ENCODE results near the gene GTPBP3. TPM values are rescaled to one million over a fixed set of nuclear protein-coding genes. Genes with fewer than 3 reads are reported as not detected.
"Not testable (repeated sequence)": the region's sequence is repeated elsewhere in the genome, so short reads cannot be mapped to it uniquely, and the experiment has no call there.

GTPBP3 gene
- total and polyA plus RNA-seq, 2 of the 13 experiments (the other 11 are each of a cell fraction or from before 2014, with no cell fraction given): 17.5 to 30.0 TPM

DNA sequence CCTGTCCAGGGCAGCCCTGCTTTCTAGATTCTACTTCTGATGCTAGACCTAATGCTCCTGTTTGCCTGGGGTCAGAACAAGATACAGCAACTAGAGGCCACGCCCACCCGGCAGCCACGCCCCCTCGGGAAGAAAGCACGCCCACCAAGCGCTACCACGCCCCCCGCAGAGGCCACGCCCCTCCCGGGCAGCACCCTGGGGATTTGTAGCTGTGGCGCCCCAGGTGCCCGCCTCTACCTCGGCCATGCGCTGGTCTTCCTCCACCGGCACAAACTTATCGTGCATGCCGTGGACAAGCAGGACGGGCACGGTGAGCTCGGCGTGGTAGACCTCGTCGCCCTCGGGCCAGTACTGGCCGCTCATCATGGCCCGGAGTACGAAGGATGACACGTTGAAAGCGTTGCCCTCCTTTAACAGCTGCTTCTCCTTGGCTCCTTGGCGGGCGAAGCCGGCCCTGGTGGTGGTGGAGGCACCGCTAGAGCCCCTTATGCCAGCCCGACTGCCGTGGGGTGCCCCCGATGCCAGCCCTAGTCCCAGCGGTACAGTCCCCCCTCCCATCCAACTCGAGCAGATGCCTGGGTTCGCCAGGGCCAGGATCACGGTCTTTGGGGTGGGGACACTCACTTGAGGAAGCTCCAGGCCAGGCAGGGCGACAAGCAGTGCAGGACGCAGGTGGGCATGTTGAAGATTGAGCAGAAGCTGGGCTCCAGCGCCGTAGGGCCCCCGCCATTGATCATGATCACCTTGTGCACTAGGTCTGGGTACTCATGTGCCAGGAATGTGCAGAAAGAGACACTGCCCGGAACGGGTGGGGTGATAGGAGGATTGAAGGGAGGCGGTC, 43.1 kb upstream of the GTPBP3 start (continued):
- TF ChIP-seq, protein P1, sequence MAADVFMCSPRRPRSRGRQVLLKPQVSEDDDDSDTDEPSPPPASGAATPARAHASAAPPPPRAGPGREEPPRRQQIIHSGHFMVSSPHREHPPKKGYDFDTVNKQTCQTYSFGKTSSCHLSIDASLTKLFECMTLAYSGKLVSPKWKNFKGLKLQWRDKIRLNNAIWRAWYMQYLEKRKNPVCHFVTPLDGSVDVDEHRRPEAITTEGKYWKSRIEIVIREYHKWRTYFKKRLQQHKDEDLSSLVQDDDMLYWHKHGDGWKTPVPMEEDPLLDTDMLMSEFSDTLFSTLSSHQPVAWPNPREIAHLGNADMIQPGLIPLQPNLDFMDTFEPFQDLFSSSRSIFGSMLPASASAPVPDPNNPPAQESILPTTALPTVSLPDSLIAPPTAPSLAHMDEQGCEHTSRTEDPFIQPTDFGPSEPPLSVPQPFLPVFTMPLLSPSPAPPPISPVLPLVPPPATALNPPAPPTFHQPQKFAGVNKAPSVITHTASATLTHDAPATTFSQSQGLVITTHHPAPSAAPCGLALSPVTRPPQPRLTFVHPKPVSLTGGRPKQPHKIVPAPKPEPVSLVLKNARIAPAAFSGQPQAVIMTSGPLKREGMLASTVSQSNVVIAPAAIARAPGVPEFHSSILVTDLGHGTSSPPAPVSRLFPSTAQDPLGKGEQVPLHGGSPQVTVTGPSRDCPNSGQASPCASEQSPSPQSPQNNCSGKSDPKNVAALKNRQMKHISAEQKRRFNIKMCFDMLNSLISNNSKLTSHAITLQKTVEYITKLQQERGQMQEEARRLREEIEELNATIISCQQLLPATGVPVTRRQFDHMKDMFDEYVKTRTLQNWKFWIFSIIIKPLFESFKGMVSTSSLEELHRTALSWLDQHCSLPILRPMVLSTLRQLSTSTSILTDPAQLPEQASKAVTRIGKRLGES (CRISPR knock-in tag; IDR thresholded peaks at IDR 0.05; ENCODE audit: borderline replicate concordance): no peak
- no peak for TF ChIP-seq U2AF2 (IDR thresholded peaks at IDR 0.05; ENCODE audit: low read depth, low read length)
- TF ChIP-seq, protein P2, sequence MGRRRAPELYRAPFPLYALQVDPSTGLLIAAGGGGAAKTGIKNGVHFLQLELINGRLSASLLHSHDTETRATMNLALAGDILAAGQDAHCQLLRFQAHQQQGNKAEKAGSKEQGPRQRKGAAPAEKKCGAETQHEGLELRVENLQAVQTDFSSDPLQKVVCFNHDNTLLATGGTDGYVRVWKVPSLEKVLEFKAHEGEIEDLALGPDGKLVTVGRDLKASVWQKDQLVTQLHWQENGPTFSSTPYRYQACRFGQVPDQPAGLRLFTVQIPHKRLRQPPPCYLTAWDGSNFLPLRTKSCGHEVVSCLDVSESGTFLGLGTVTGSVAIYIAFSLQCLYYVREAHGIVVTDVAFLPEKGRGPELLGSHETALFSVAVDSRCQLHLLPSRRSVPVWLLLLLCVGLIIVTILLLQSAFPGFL (CRISPR knock-in tag; IDR thresholded peaks at IDR 0.05): no peak
- peak; percentile 40 for TF ChIP-seq AGO2 (optimal IDR thresholded peaks at IDR 0.05; ENCODE audit: low read depth, low read length)
- TF ChIP-seq, protein P3, sequence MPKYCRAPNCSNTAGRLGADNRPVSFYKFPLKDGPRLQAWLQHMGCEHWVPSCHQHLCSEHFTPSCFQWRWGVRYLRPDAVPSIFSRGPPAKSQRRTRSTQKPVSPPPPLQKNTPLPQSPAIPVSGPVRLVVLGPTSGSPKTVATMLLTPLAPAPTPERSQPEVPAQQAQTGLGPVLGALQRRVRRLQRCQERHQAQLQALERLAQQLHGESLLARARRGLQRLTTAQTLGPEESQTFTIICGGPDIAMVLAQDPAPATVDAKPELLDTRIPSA (CRISPR knock-in tag; IDR thresholded peaks at IDR 0.05; ENCODE audit: borderline replicate concordance): no peak
- TF ChIP-seq ERF (CRISPR knock-in tag; IDR thresholded peaks at IDR 0.05): no peak
- TF ChIP-seq ZNF558 (CRISPR knock-in tag; IDR thresholded peaks at IDR 0.05; ENCODE audit: borderline replicate concordance): no peak
- TF ChIP-seq RXRB (CRISPR knock-in tag; IDR thresholded peaks at IDR 0.05; ENCODE audit: borderline replicate concordance): no peak

DNA sequence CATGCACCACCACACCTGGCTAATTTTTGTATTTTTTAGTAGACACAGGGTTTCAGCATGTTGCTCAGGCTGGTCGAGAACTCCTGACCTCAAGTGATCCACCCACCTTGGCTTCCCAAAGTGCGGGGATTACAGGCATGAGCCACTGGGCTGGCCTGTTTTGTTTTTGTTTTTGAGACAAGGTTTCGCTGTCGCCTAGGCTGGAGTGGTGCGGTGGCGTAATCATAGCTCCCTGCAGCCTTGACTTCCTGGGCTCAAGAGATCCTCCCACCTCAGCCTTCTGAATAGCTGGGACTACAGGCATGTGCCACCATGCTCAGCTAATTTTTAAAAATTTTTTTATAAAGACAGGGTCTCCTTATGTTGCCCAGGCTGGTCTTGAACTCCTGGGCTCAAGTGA, 41.8 kb upstream of the GTPBP3 start:
- FAIRE-seq; H4K20me1 ChIP-seq (ENCODE audit: insufficient read depth, low read length); CTCF ChIA-PET (ENCODE audit: low intra/inter-chr PET ratio, low total read pairs); H3K4me3 ChIP-seq (replicated peaks in 1 of 3; ENCODE audit: insufficient read depth in 1 of 3, low read depth in 2 of 3, low read length in 3 of 3); H3K4me1 ChIP-seq (ENCODE audit: insufficient read depth, low read length); BruUV-seq (replicated peaks); in situ Hi-C loops (cut with HindIII; ENCODE audit: extremely low pct_ligation_motif_present, low pct_unique_long_range_greater_than_20kb); POLR2A ChIA-PET; H3K27ac ChIP-seq (ENCODE audit: extremely low read length, insufficient read depth, low read length); H2AFZ ChIP-seq (ENCODE audit: low read length); H3K4me2 ChIP-seq (ENCODE audit: low read depth, low read length); intact Hi-C loops (cut with micrococcal nuclease; ENCODE audit: unreplicated experiment); DNase-seq (ENCODE audit: low spot score); ATAC-seq; H3K27me3 ChIP-seq (ENCODE audit: control insufficient read depth in 1 of 2, insufficient read depth in 2 of 2, low read length in 2 of 2); H3K79me2 ChIP-seq (ENCODE audit: insufficient read depth, low read length); H3K36me3 ChIP-seq (replicated peaks in 1 of 2; ENCODE audit: control insufficient read depth in 1 of 2, insufficient read depth in 2 of 2, low read length in 2 of 2); H3K9me3 ChIP-seq (ENCODE audit: low read length); H3K9ac ChIP-seq (ENCODE audit: insufficient read depth, low read depth, low read length): not testable (repeated sequence)
- 89% methylated on average over 6 of the region's 6 CpGs for WGBS (ENCODE audit: low lambda C conversion rate)
